GM06990 (cell line): Measurements from ENCODE around the gene EMC10.
"Not testable (repeated sequence)": the region's sequence is repeated elsewhere in the genome, so short reads cannot be mapped to it uniquely, and the experiment has no call there.

Experiments used
- DNase-seq: peaks from one replicate; pipeline ENCODE4 v3.0.0-alpha.2; 2011; ENCODE audit not compliant: insufficient read length; ENCODE audit errors: extremely low read depth
- H3K27me3 ChIP-seq: replicated peaks from 2 replicates; pipeline ENCODE4 v1.6.0; 2011; ENCODE audit warnings: low read length; ENCODE audit not compliant: control insufficient read depth, insufficient read depth
- H3K36me3 ChIP-seq: 2 replicates; pipeline ENCODE4 v1.5.1; 2011; ENCODE audit warnings: low read length; ENCODE audit not compliant: control insufficient read depth, insufficient read depth
- H3K4me3 ChIP-seq: replicated peaks from 2 replicates; pipeline ENCODE4 v1.5.1; 2011; ENCODE audit warnings: low read depth, mild to moderate bottlenecking, control low read depth, low read length
- CTCF ChIP-seq: IDR thresholded peaks from 2 replicates; pipeline ENCODE4 v1.5.1; 2011; ENCODE audit warnings: low read length, control low read depth, mild to moderate bottlenecking, inconsistent platforms; ENCODE audit not compliant: insufficient read depth, poor library complexity, severe bottlenecking

The EMC10 gene

GRCh38 chr19:50517704-50518075 is 41.4 kb downstream of the EMC10 start:
- no peak for TF ChIP-seq CTCF
- Histone ChIP-seq H3K4me3 (no peak overlapping the region), H3K27me3 (no peaks in the 10 kb centered on the region), H3K36me3 (no peaks in the 10 kb centered on the region)
- no peak for DNase-seq

GRCh38 chr19:50518091-50519005 is 42.0 kb downstream of the EMC10 start:
- no peak for DNase-seq
- TF ChIP-seq CTCF, result no peak
- H3K4me3 ChIP-seq, result no peak overlapping the region
- H3K36me3 ChIP-seq, result no peaks in the 10 kb centered on the region
- H3K27me3 ChIP-seq, result no peaks in the 10 kb centered on the region

- H3K36me3 ChIP-seq, result no peaks in the 10 kb centered on the region
- no peak for DNase-seq
- no peak for TF ChIP-seq CTCF
- H3K27me3 ChIP-seq, result no peaks in the 10 kb centered on the region
- H3K4me3 ChIP-seq, result no peak overlapping the region
These were observed 42.8 kb downstream of the EMC10 start for GRCh38 chr19:50519006-50519575.

GRCh38 chr19:50520822-50521465 is 44.6 kb downstream of the EMC10 start:
- Histone ChIP-seq H3K4me3 (no peak overlapping the region), H3K27me3 (no peaks in the 10 kb centered on the region), H3K36me3 (no peaks in the 10 kb centered on the region)
- DNase-seq, result no peak
- no peak for TF ChIP-seq CTCF

- Histone ChIP-seq H3K27me3 (no peaks in the 10 kb centered on the region), H3K4me3 (no peak overlapping the region), H3K36me3 (no peaks in the 10 kb centered on the region)
- no peak for TF ChIP-seq CTCF
- DNase-seq, result no peak
These were observed 46.6 kb downstream of the EMC10 start for GRCh38 chr19:50522881-50523280.

- not testable (repeated sequence) for H3K27me3 ChIP-seq, H3K4me3 ChIP-seq, DNase-seq, H3K36me3 ChIP-seq
These were observed 51.7 kb downstream of the EMC10 start for GRCh38 chr19:50528052-50528451.
